GM18907 (cell line): ENCODE measurements around the gene PYGO2.
A peak's percentile ranks its signal among the peaks of the same experiment; 100 is the strongest.
"Not testable (repeated sequence)": the region's sequence is repeated elsewhere in the genome, so short reads cannot be mapped to it uniquely, and the experiment has no call there.

Source experiments
- ATAC-seq: cut with Tn5 transposase; IDR thresholded peaks from one replicate; pipeline ENCODE4 v1.9.1; 2021; ENCODE audit warnings: mild to moderate bottlenecking, moderate library complexity; ENCODE audit not compliant: unreplicated experiment

Gene PYGO2

GRCh38 chr1:154982897-154983648 lies 21.5 kb upstream of the PYGO2 start, which contains the start of gene FLAD1:
FLAD1 (plus strand) TSS chr1:154983344; CDS start chr1:154983695, 351 bp downstream.
- peak; percentile 95 for ATAC-seq

DNA sequence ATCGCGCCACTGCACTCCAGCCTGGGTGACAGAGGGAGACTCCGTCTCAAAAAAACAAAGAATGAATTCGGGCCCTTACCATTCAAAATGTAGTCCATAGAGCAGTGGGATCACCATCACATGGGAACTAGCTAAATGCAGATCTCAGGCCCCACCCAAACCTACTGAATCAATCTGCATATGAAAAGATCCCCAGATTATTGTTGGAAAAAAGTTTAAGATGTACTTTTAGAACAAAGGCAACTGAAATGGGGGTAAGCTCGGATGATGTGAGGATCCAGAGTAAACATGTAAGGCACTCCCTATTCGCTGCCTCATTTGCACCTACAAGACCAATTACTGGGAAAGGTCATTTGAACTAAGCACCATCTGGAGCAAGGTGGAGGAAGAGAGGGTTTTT lies 20.8 kb upstream of the PYGO2 start:
- ATAC-seq = no peak

- ATAC-seq = no peak
Measured at GRCh38 chr1:154978360-154978759, 16.8 kb upstream of the PYGO2 start.

- not testable (repeated sequence) for ATAC-seq
Measured at GRCh38 chr1:154977762-154978161, 16.2 kb upstream of the PYGO2 start.

GRCh38 chr1:154975409-154976059 lies 14.0 kb upstream of the PYGO2 start:
- no peak for ATAC-seq

GRCh38 chr1:154974808-154975408 lies 13.3 kb upstream of the PYGO2 start:
- peak; percentile 44 for ATAC-seq

DNA sequence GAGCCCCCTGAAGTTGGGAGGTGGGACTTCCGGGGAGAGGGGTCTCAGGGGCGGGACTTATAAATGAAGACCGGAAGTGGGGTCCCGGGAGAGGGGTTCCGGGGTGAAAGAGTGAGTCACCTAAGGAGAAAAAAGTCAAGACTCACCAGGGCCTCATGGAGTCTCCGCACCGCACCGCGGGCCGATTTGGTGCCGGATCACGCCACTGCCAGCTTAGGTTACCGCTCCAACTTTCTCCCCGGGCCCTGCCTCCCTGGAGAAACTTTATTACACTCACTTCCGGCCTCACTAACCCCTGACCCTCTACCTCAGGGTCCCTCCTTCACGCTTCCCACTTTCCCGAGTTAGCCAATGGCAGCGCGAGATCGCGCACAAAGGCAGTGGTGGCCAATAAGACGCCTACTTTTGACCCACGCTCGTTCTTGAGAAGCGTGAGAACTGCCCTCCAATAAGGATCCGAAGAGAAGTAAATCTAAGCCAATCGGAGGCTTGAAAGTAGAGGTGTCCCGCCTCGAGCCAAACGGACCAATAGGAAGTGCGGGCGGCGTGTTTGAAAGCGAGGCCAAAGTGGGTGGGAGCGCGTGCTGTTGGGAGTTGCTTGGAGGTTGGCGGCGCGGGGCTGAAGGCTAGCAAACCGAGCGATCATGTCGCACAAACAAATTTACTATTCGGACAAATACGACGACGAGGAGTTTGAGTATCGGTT lies 12.7 kb upstream of the PYGO2 start, which contains the start of gene CKS1B:
CKS1B (plus strand) TSS at position 580 of the 706 bp plus-strand sequence; CDS start at position 645, 65 bp downstream.
- peak; percentile 79 for ATAC-seq

- ATAC-seq = peak; percentile 32
Measured at GRCh38 chr1:154973344-154974101, 11.9 kb upstream of the PYGO2 start.

DNA sequence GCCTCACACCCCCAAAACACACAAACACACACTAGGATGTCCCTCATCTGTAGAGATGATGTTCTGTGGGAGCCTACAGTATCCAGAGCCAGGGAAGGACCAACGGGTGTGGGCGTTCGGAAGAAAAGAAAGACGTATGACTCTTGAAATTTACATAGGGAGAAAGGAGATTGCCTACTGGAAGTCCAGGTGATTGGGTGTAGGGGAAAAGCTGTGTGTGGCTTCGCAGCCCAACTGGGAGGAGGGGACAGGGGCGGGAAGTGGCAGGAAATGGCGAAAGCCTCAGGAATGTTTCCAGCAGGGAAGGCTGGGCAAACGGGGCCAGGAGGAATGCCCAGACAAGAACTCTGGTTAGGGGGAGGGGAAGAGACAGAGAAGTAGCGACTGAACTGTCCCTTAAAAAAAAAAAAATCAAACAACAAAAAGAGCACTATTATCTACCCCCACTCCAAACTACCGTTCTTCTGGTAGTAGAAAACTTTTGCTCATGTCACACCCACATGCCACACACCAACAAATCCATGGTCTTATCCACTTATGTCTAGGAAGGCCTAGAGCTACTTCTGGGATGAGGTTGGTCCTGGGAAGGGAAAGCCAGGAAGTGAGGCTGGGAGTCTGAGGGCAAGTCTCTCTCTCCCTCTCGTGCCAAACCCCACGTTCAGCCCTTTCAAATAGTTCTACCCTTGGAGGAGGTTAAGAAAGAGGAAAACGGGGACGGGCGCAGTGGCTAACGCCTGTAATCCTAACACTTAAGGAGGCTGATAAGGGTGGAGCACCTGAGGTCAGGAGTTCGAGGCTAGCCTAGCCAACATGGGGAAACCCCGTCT lies 11.1 kb upstream of the PYGO2 start:
- ATAC-seq = no peak

- ATAC-seq = no peak
Measured at GRCh38 chr1:154972213-154972516, 10.6 kb upstream of the PYGO2 start.

DNA sequence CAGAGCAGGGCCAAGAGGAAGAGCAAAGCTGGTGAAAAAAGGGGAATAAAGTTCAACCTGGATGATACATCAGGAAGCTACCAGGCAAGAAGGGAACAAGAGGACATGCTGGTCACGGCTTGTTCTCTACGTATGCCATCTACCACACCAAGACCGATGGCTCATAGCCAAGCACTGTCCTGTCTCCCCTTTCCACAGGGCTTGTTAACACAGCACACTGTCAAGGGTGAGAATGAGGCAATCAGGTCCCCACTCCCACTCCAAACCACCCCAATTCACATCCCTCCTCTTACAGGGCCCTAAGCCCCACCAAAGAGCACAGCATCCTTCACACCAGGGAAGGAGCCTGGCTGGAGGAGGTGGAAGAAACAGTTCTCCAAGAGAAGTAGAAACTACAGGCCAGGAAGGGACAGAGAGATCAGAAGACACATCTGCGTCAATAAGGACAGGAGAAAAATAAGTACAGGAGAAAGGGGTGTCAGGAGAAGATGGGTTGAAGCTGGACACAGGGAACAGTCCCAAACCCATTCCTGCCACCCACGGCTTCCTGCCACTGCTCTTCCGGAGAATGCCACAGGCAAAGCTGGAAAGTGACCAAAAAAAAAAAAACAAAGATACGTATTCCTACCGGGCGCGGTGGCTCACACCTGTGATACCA lies 9.9 kb upstream of the PYGO2 start:
- ATAC-seq = no peak

DNA sequence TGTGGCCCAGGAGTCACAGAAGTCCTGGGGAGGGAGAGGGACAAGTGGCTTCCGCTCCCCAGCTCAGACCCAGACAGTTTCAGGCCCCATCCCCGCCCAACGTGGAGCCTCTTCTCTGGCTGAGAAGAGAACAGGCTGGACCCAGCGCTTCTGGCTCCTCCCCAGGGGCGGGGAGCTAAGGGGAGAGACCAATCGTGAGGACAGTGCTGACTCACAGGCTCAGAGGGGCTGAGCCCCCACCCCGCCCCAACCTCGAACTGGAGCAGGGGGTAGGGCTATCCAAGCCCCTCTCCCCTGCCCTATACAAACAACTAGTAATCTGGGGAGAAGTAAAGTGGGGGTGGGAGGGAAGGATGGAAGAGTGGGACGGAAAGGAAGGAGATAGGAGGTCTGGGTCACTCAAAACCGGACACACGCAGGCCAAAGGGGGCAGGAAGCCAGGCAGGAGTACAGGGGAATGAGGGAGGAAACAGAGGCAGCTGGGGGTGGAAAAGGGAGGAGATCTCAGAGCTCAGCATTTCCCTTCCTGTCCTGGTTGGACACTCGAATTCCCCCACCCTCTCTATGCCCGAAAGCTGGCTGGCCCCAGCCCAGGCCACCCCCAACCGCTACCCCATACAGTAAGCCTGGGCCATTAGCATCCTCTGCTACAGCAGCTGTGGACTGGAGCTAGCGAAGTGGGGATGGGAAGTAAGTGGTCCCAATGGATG lies 9.2 kb upstream of the PYGO2 start, which contains the start of gene SHC1:
SHC1 (minus strand) TSS at position 117 of the 710 bp plus-strand sequence. CDS start 221 bp downstream, outside the sequence.
- ATAC-seq = no peak

GRCh38 chr1:154969860-154970452 lies 8.4 kb upstream of the PYGO2 start:
- no peak for ATAC-seq

GRCh38 chr1:154969246-154969645 lies 7.7 kb upstream of the PYGO2 start:
- ATAC-seq = no peak

GRCh38 chr1:154968731-154969130 lies 7.1 kb upstream of the PYGO2 start:
- no peak for ATAC-seq

GRCh38 chr1:154967331-154967950 lies 5.9 kb upstream of the PYGO2 start:
- no peak for ATAC-seq

DNA sequence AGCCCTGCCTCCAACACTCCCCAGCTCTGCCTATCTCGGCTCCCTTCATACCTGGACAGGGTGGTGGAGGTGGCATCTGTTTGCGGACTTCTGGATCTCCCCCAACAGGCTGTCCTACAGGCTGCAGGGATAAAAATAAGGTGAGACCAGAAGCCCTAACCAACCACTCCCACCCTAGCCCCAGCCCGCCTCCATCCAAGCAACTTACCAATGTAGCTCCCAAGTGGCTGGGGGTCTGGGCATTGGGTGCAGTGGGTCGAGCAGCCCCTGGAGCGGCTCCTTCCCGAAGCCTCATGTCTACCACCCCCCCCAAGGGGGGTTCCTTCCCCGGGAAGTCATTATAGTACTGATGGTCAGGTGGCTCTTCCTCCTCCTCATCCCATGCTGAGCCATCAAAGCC lies 4.5 kb upstream of the PYGO2 start:
- no peak for ATAC-seq

DNA sequence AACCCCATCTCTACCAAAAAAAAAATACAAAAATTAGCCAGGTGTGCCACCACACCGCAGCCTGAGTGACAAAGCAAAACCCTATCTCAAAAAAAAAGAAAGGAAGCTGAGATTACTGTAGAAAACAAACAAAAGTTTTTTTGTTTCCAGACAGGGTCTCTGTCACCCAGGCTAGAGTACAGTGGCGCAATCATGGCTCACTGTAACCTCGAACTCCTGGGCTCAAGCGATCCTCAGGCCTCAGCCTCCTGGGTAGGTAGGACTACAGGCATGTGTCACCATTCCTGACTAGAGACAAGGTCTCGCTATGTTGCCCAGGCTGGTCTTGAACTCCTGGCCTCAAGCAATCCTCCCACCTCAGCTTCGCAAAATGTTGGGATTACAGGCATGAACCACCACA lies 2.8 kb upstream of the PYGO2 start:
- ATAC-seq = no peak
